Common myeloid progenitor, CD34-positive (primary cell): ENCODE results near the gene AMELX.

ENCODE experiments used
- CTCF ChIA-PET: fragments of 350-600 bp; sonication (Branson Sonifier 250); formaldehyde crosslinking; loops from one replicate; lab custom pipeline; 2021; ENCODE audit warnings: antibody characterized with exemption; lab: Charles Lee
- POLR2A ChIA-PET: fragments of 350-600 bp; sonication (Branson Sonifier 250); formaldehyde crosslinking; loops from one replicate; lab custom pipeline; 2021; ENCODE audit warnings: antibody characterized with exemption; lab: Charles Lee
- DNase-seq, 3 donors: peaks; one replicate each; pipeline versions ENCODE4 v3.0.0 to v3.0.0-alpha.2; 2013
- H3K27ac ChIP-seq, 2 experiments: 1 replicate in 1 of 2; 2 replicates in 1 of 2; pipeline ENCODE4 v1.7.0; 2013; ENCODE audit warnings: inconsistent platforms in 2 of 2, low read length in 2 of 2, mild to moderate bottlenecking in 2 of 2, low read depth in 1 of 2, moderate library complexity in 1 of 2; ENCODE audit not compliant: severe bottlenecking in 2 of 2, insufficient read depth in 1 of 2, poor library complexity in 1 of 2
- H3K27me3 ChIP-seq, 5 experiments: replicated peaks in 2 of 5; 1 replicate in 3 of 5; 2 replicates in 2 of 5; pipeline versions ENCODE4 v1.6.1 to v1.7.0; 2013; ENCODE audit warnings: low read length in 4 of 5, mild to moderate bottlenecking in 2 of 5, moderate library complexity in 2 of 5, inconsistent platforms in 1 of 5; ENCODE audit not compliant: insufficient read depth in 5 of 5, control insufficient read depth in 4 of 5
- H3K36me3 ChIP-seq, 4 experiments: 1 replicate in 2 of 4; 2 replicates in 2 of 4; pipeline versions ENCODE4 v1.6.1 to v1.7.0; 2013; ENCODE audit warnings: low read length in 3 of 4, control low read depth in 1 of 4, mild to moderate bottlenecking in 1 of 4; ENCODE audit not compliant: control insufficient read depth in 4 of 4, insufficient read depth in 4 of 4
- H3K4me1 ChIP-seq, 4 experiments: 1 replicate in 3 of 4; 2 replicates in 1 of 4; pipeline versions ENCODE4 v1.6.1 to v1.7.1; 2013; ENCODE audit warnings: low read length in 3 of 4, mild to moderate bottlenecking in 3 of 4, control low read depth in 1 of 4, inconsistent platforms in 1 of 4, moderate library complexity in 1 of 4; ENCODE audit not compliant: control insufficient read depth in 4 of 4, insufficient read depth in 4 of 4; ENCODE audit errors: control extremely low read depth in 1 of 4
- H3K4me3 ChIP-seq, 7 experiments: 1 replicate in 4 of 7; 2 replicates in 3 of 7; pipeline versions ENCODE4 v1.5.1 to v1.7.0; 2013; ENCODE audit warnings: mild to moderate bottlenecking in 7 of 7, low read length in 6 of 7, moderate library complexity in 6 of 7, inconsistent platforms in 2 of 7, low read depth in 2 of 7, control low read depth in 1 of 7; ENCODE audit not compliant: insufficient read depth in 4 of 7, control insufficient read depth in 1 of 7; ENCODE audit errors: extremely low read depth in 1 of 7
- H3K9me3 ChIP-seq, 5 experiments: 1 replicate in 4 of 5; 2 replicates in 1 of 5; pipeline versions ENCODE4 v1.6.1 to v1.7.1; 2013; ENCODE audit warnings: low read length in 4 of 5, mild to moderate bottlenecking in 2 of 5, inconsistent platforms in 1 of 5, low read depth in 1 of 5, moderate library complexity in 1 of 5; ENCODE audit not compliant: control insufficient read depth in 4 of 5, insufficient read depth in 2 of 5; ENCODE audit errors: control extremely low read depth in 1 of 5
- WGBS: methylation state at CpG from one replicate; pipeline ENCODE4 v1.1.5; 2013; ENCODE audit not compliant: insufficient coverage; 5-methylcytosine and 5-hydroxymethylcytosine counted together

The AMELX gene

GRCh38 chrX:11341274-11342201 lies 48.3 kb downstream of the AMELX start:
- ChIA-PET CTCF (interaction anchor here (2.2 kb wide), 1 partner anchor 40 kb away, joined by 5 read pairs; no protein-coding TSS in a partner anchor), POLR2A (interaction anchor here (0.6 kb wide), 1 partner anchor 723 kb away, joined by 6 read pairs; no protein-coding TSS in a partner anchor)
- DNase-seq, result peak; percentile 84 to 95 (median 91)
- H3K4me1 ChIP-seq, result peaks cover 2 to 13% (median 5%) of the 10 kb centered on the region in 4 experiments
- no peaks in the 10 kb centered on the region for H3K36me3 ChIP-seq
- peak overlapping the region; percentile 86 to 90 for H3K27ac ChIP-seq
- WGBS, result 67% methylated on average over 2 of the region's 10 CpGs
- no peaks in the 10 kb centered on the region for H3K27me3 ChIP-seq
- peak overlapping the region in 1 of 7 experiments; percentile 57 for H3K4me3 ChIP-seq
- H3K9me3 ChIP-seq, result no peaks in the 10 kb centered on the region

GRCh38 chrX:11342673-11343072 lies 49.5 kb downstream of the AMELX start:
- POLR2A ChIA-PET, result no interaction called here
- H3K36me3 ChIP-seq, result no peaks in the 10 kb centered on the region
- H3K4me1 ChIP-seq, result peaks cover 2 to 13% (median 5%) of the 10 kb centered on the region in 4 experiments
- no peak overlapping the region for H3K4me3 ChIP-seq
- H3K27ac ChIP-seq, result peak overlapping the region in 1 of 2 experiments; percentile 90
- DNase-seq, result no peak
- no peaks in the 10 kb centered on the region for H3K9me3 ChIP-seq
- CTCF ChIA-PET, result interaction anchor here (2.2 kb wide), 1 partner anchor 39 kb away, joined by 5 read pairs; no protein-coding TSS in a partner anchor
- no peaks in the 10 kb centered on the region for H3K27me3 ChIP-seq

DNA sequence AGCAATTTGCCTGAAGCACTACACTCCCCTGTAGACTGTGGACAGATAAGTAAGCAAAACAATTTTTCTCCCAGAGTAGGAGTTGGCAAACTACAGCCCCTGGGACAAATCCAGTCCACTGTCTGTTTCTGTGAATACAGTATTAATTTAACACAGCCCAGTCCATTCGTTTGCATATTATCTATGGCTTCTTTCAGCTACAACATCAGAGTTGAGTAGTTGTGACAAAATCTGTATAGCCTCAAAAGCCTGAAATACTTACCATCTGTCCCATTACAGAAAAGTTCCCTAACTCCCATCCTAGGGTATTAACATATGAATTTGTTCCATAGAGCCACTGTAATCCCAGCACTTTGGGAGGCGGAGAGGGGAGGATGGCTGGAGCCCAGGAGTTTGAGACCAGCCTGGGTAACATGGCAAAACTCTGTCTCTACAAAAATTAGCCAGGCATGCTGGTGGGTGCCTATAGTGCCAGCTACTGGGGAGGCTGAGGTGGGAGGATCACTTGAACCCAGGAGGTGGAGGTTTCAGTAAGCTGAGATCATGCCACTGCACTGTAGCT lies 53.0 kb downstream of the AMELX start:
- Histone ChIP-seq H3K27me3 (no peaks in the 10 kb centered on the region), H3K27ac (no peak overlapping the region), H3K4me1 (peaks cover 0 to 11% (median 7%) of the 10 kb centered on the region in 4 experiments), H3K36me3 (no peaks in the 10 kb centered on the region), H3K9me3 (no peaks in the 10 kb centered on the region), H3K4me3 (no peak overlapping the region)
- ChIA-PET POLR2A (no interaction called here), CTCF (no interaction called here)
- DNase-seq, result no peak
- 80% methylated on average over 1 of the region's 2 CpGs for WGBS

GRCh38 chrX:11347300-11347699 lies 54.1 kb downstream of the AMELX start:
- ChIA-PET POLR2A (no interaction called here), CTCF (no interaction called here)
- Histone ChIP-seq H3K36me3 (no peaks in the 10 kb centered on the region), H3K4me3 (no peak overlapping the region), H3K4me1 (peaks cover 0 to 8% (median 3%) of the 10 kb centered on the region in 4 experiments), H3K27me3 (no peaks in the 10 kb centered on the region), H3K27ac (no peak overlapping the region), H3K9me3 (no peaks in the 10 kb centered on the region)
- no peak for DNase-seq
- WGBS, result no CpG with 5 or more reads among the region's 3 CpGs

DNA sequence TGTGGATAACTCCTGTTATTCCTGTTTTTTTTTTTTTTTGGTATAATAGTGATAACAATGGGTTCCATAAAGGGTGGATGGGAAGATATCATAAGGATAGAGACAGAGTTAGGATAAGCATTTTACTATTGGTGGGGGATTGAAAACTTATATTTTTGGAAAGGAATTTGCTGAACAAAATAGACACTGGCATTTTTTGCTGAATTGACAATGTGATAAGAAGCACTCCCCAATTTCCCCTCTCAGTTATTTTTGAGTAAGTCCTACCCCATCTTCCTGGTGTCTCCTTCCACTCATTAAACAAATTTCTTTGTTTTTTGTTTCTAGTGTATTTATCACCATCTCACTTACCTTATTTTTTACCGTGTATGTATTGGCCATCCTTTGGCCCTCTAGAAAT lies 55.8 kb downstream of the AMELX start:
- no peak overlapping the region for H3K27ac ChIP-seq
- no peak overlapping the region for H3K4me3 ChIP-seq
- DNase-seq, result no peak
- no peaks in the 10 kb centered on the region for H3K9me3 ChIP-seq
- ChIA-PET CTCF (no interaction called here), POLR2A (no interaction called here)
- no peaks in the 10 kb centered on the region for H3K27me3 ChIP-seq
- H3K4me1 ChIP-seq, result peaks cover 0 to 4% (median 1%) of the 10 kb centered on the region in 4 experiments
- H3K36me3 ChIP-seq, result no peaks in the 10 kb centered on the region
- WGBS, result no CpG with 5 or more reads among the region's 1 CpG

DNA sequence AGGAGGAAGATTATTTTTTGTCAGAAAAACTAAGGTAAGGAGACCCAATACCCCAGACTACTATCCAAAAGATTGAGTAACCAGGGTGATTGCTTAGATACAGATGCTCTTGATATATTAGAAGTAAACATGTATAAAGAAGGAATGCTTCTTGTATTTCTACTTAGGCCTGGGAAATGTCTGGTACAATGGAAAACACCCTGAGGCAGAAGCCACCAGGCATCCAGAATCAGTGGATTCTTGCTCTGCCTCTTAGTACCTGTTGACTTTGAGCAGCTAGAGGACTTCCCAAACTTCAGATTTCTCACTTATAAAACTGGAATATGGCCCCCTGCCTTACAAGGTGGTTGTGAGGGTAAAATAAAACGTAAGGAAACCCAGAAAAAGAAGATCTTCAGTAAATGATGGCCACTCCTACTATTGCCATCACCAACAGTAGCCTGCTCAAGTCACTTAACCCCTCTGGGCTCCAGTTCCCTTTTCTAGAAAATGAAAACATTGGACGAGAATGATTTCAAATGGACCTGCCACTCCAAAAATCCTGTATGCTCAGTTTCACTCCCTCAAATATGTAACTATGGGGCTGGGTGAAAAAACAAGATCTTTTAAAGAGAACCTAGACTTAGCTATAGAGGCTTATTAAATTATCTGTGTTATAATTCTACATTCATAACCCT lies 56.6 kb downstream of the AMELX start:
- Histone ChIP-seq H3K4me3 (no peak overlapping the region), H3K27ac (peak overlapping the region in 1 of 2 experiments; percentile 40), H3K27me3 (no peaks in the 10 kb centered on the region), H3K36me3 (no peaks in the 10 kb centered on the region), H3K4me1 (peaks cover 0 to 4% (median 1%) of the 10 kb centered on the region in 4 experiments), H3K9me3 (no peaks in the 10 kb centered on the region)
- no CpG with 5 or more reads among the region's 2 CpGs for whole genome bisulfite sequencing
- DNase-seq, result no peak
- ChIA-PET POLR2A (no interaction called here), CTCF (no interaction called here)
